GM21381 (cell line): Measurements from ENCODE around the gene NCS1.

Experiments
- ATAC-seq: cut with Tn5 transposase; IDR thresholded peaks from one replicate; pipeline ENCODE4 v1.9.1; 2021; ENCODE audit warnings: mild to moderate bottlenecking, moderate library complexity; ENCODE audit not compliant: unreplicated experiment

The NCS1 gene

GRCh38 chr9:130211548-130212226, 39.5 kb downstream of the NCS1 start:
- ATAC-seq, result no peak

- no peak for ATAC-seq
These were observed 40.5 kb downstream of the NCS1 start for GRCh38 chr9:130212543-130213297.

GRCh38 chr9:130213911-130214761, 41.9 kb downstream of the NCS1 start:
- no peak for ATAC-seq

- no peak for ATAC-seq
These were observed 42.7 kb downstream of the NCS1 start for GRCh38 chr9:130214776-130215340.

- no peak for ATAC-seq
These were observed 43.3 kb downstream of the NCS1 start for GRCh38 chr9:130215341-130216119.

GRCh38 chr9:130217838-130218237, 45.6 kb downstream of the NCS1 start:
- no peak for ATAC-seq

GRCh38 chr9:130219661-130220096, 47.5 kb downstream of the NCS1 start:
- ATAC-seq, result no peak

GRCh38 chr9:130220352-130220751, 48.1 kb downstream of the NCS1 start:
- ATAC-seq, result no peak

GRCh38 chr9:130222833-130223232, 50.6 kb downstream of the NCS1 start:
- no peak for ATAC-seq

GRCh38 chr9:130225071-130225470, 52.9 kb downstream of the NCS1 start:
- no peak for ATAC-seq

GRCh38 chr9:130225586-130225985, 53.4 kb downstream of the NCS1 start:
- no peak for ATAC-seq

GRCh38 chr9:130226112-130226511, 53.9 kb downstream of the NCS1 start:
- ATAC-seq, result no peak

- ATAC-seq, result no peak
These were observed 55.6 kb downstream of the NCS1 start for GRCh38 chr9:130227833-130228232.

GRCh38 chr9:130229759-130230158, 57.6 kb downstream of the NCS1 start:
- no peak for ATAC-seq

- no peak for ATAC-seq
These were observed 58.4 kb downstream of the NCS1 start for GRCh38 chr9:130230631-130231030.

GRCh38 chr9:130232899-130233586, 60.8 kb downstream of the NCS1 start:
- ATAC-seq, result no peak

GRCh38 chr9:130233587-130233945, 61.4 kb downstream of the NCS1 start:
- no peak for ATAC-seq

- no peak for ATAC-seq
These were observed 62.4 kb downstream of the NCS1 start for GRCh38 chr9:130234340-130235260.
